ENCODE results near the gene RBFOX1. TPM values are rescaled to one million over a fixed set of nuclear protein-coding genes. Genes with fewer than 3 reads are reported as not detected.

RBFOX1 gene
- total and polyA plus RNA-seq, 5 experiments from 2014 or later: not detected

GRCh38 chr16:7381671-7382070 lies 49.0 kb downstream of the RBFOX1 start:
- H3K4me1 Mint-ChIP-seq: no peaks in the 10 kb centered on the region
- POLR2A ChIA-PET: no interaction called here
- H3K4me3 Mint-ChIP-seq: no peak overlapping the region
- DNase-seq (no peak), ATAC-seq (no peak)
- peaks cover 0 to 7% (median 0%) of the 10 kb centered on the region in 3 donors for H3K36me3 Mint-ChIP-seq
- H3K27ac Mint-ChIP-seq: no peak overlapping the region
- H3K9me3 Mint-ChIP-seq: peaks cover 3 to 42% (median 8%) of the 10 kb centered on the region in 9 donors
- no peaks in the 10 kb centered on the region for H3K27me3 Mint-ChIP-seq

- Mint-ChIP-seq H3K4me3 (no peak overlapping the region), H3K9me3 (peaks cover 6 to 34% (median 8%) of the 10 kb centered on the region in 9 donors), H3K27ac (no peak overlapping the region), H3K4me1 (no peaks in the 10 kb centered on the region), H3K36me3 (peaks cover 0 to 7% (median 0%) of the 10 kb centered on the region in 3 donors), H3K27me3 (no peaks in the 10 kb centered on the region)
- ATAC-seq (no peak), DNase-seq (no peak)
- POLR2A ChIA-PET: no interaction called here
Observed at GRCh38 chr16:7382521-7382920, 49.9 kb downstream of the RBFOX1 start.

DNA sequence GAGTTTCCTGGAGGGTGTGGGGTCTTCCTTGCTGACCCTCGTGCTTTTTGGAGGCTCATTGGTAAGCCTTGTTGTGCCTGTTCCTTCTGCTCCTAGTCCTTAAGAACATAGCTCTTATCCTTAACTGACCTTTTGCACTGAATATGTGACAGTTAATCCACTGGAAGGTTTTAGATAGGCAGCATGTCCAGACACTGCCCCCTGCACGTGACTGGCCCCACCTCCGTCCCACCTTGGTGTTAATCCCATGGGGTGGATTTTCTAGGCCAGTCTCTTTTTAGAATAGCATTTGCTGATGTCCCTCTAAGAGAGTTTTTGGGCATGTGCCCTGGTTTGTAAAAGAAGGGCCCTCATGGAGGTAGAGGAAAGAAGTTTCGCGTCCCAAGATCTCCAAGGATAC lies 58.3 kb downstream of the RBFOX1 start:
- peaks cover 0 to 6% (median 0%) of the 10 kb centered on the region in 3 donors for H3K36me3 Mint-ChIP-seq
- no peak overlapping the region for H3K4me3 Mint-ChIP-seq
- no peak for ATAC-seq
- no peaks in the 10 kb centered on the region for H3K27me3 Mint-ChIP-seq
- no peaks in the 10 kb centered on the region for H3K4me1 Mint-ChIP-seq
- POLR2A ChIA-PET: no interaction called here
- no peak for DNase-seq
- H3K9me3 Mint-ChIP-seq: peaks cover 2 to 25% (median 15%) of the 10 kb centered on the region in 9 donors
- H3K27ac Mint-ChIP-seq: no peak overlapping the region

GRCh38 chr16:7391694-7392093 lies 59.0 kb downstream of the RBFOX1 start:
- no peak for DNase-seq
- POLR2A ChIA-PET: no interaction called here
- H3K9me3 Mint-ChIP-seq: peaks cover 2 to 22% (median 12%) of the 10 kb centered on the region in 9 donors
- no peak overlapping the region for H3K4me3 Mint-ChIP-seq
- H3K27ac Mint-ChIP-seq: no peak overlapping the region
- no peaks in the 10 kb centered on the region for H3K27me3 Mint-ChIP-seq
- H3K36me3 Mint-ChIP-seq: peaks cover 0 to 6% (median 0%) of the 10 kb centered on the region in 3 donors
- no peaks in the 10 kb centered on the region for H3K4me1 Mint-ChIP-seq
- no peak for ATAC-seq

- Mint-ChIP-seq H3K9me3 (peaks cover 2 to 20% (median 11%) of the 10 kb centered on the region in 9 donors), H3K27ac (no peak overlapping the region), H3K4me1 (no peaks in the 10 kb centered on the region), H3K36me3 (peaks cover 0 to 6% (median 0%) of the 10 kb centered on the region in 3 donors), H3K27me3 (no peaks in the 10 kb centered on the region), H3K4me3 (no peak overlapping the region)
- ATAC-seq (no peak), DNase-seq (no peak)
- POLR2A ChIA-PET: no interaction called here
Observed at GRCh38 chr16:7392206-7392605, 59.6 kb downstream of the RBFOX1 start.

DNA sequence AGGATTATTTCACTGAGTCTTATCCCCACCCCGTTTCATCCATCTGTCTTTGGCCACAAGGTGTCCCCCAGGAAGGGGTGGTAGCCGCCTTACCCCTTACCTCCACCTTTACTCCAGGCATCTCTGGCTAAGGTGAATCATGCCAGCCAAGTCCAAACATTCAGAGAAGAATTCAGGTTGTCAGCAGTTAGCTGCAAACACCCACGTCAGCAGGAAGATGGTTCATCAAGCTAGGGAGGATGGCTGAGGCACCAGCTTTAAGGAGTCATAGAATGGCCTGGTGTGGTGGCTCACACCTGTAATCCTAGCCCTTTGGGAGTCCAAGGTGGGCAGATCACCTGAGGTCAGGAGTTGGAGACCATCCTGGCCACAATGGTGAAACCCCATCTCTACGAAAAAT lies 61.0 kb downstream of the RBFOX1 start:
- POLR2A ChIA-PET: no interaction called here

DNA sequence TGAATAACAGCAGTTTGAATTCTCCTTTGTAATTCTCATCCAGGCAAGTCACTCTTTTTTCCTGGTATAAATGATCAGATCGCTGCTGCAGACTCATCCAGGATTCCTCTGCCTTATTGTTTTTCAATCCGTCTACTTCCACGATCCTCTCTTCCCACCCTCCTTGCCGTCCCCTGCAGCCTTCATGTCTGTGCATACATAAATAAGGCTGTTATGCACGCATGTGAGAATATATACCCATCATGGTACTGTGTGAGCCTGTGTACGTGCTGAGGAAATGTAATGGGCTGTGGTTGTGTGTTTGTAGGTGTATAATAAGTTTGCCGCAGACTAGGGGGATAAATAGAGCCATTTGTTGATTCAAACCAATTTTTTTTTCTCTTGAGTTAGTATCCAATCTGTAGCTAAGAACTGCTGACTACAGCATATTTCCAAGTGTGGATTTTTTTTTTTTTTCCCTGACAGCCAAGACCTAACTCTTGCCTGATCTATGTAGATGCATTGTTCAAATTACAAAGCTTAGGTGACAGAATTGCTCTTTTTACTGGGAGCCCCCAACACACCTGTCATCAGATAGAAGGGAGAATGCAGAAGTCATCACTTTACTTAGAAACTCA lies 62.2 kb downstream of the RBFOX1 start:
- Mint-ChIP-seq H3K9me3 (peaks cover under 1 to 17% (median 11%) of the 10 kb centered on the region in 9 donors), H3K36me3 (no peaks in the 10 kb centered on the region), H3K27ac (no peak overlapping the region), H3K27me3 (no peaks in the 10 kb centered on the region), H3K4me3 (no peak overlapping the region), H3K4me1 (no peaks in the 10 kb centered on the region)
- DNase-seq (no peak), ATAC-seq (no peak)
- POLR2A ChIA-PET: no interaction called here

More for the DNA sequence above, 61.0 kb downstream of the RBFOX1 start:
- H3K36me3 Mint-ChIP-seq: peaks cover 0 to under 1% (median 0%) of the 10 kb centered on the region in 3 donors
- DNase-seq: no peak
- H3K9me3 Mint-ChIP-seq: peaks cover 2 to 18% (median 13%) of the 10 kb centered on the region in 9 donors
- H3K27me3 Mint-ChIP-seq: no peaks in the 10 kb centered on the region
- ATAC-seq: no peak
- H3K4me3 Mint-ChIP-seq: no peak overlapping the region
- H3K27ac Mint-ChIP-seq: no peak overlapping the region
- no peaks in the 10 kb centered on the region for H3K4me1 Mint-ChIP-seq

GRCh38 chr16:7397901-7398300 lies 65.3 kb downstream of the RBFOX1 start:
- no peak for DNase-seq
- Mint-ChIP-seq H3K27me3 (no peaks in the 10 kb centered on the region), H3K27ac (no peak overlapping the region), H3K4me1 (no peaks in the 10 kb centered on the region), H3K4me3 (no peak overlapping the region), H3K36me3 (no peaks in the 10 kb centered on the region), H3K9me3 (peaks cover 0 to 9% (median 5%) of the 10 kb centered on the region in 9 donors)
- POLR2A ChIA-PET: no interaction called here
- ATAC-seq: no peak

- Mint-ChIP-seq H3K9me3 (peaks cover 0 to 9% (median 5%) of the 10 kb centered on the region in 9 donors), H3K4me3 (no peak overlapping the region), H3K4me1 (no peaks in the 10 kb centered on the region), H3K27me3 (no peaks in the 10 kb centered on the region), H3K36me3 (no peaks in the 10 kb centered on the region), H3K27ac (no peak overlapping the region)
- no peak for ATAC-seq
- DNase-seq: no peak
- POLR2A ChIA-PET: no interaction called here
Observed at GRCh38 chr16:7398536-7398935, 65.9 kb downstream of the RBFOX1 start.

- Mint-ChIP-seq H3K36me3 (no peaks in the 10 kb centered on the region), H3K27me3 (no peaks in the 10 kb centered on the region), H3K4me1 (no peaks in the 10 kb centered on the region), H3K9me3 (peaks cover 0 to 9% (median 5%) of the 10 kb centered on the region in 9 donors), H3K27ac (no peak overlapping the region), H3K4me3 (no peak overlapping the region)
- DNase-seq (no peak), ATAC-seq (no peak)
- POLR2A ChIA-PET: no interaction called here
Observed at GRCh38 chr16:7399296-7399695, 66.7 kb downstream of the RBFOX1 start.

DNA sequence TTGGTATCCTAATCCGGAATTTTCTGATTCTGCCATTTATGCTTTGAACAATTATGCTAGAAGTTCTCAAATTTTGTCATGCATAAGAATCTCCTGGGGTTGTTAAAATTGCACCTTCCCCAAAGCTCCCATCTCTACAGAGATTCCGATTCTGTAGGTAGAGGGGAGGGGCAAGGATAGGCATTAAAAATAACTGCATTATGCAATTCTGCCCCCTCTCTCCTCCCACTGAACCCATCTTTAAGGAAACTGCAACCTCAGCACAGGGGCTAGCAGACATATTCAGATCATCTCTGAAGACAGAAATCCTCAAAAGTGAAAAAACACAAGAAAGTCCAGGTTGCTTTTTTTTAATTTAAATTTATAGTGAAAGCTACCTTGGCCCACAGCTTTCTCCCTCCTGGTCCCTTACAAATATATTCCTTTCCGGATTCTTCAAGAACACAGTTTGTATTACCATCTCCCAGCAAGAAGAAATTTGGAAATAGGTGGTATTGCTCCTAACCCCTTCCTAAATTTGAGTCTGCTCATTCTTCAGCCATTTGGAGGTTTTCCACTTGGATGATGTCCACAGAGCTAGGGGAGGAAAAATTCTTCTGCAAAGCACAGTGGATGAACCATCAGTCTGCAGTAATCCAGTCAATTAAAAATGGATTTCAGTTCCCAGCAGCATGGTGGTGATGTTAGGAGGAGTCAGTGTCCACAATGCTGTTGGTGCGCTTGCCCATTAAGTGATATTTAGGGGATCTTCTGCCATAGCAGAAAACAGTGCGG lies 67.7 kb downstream of the RBFOX1 start:
- POLR2A ChIA-PET: no interaction called here
- Mint-ChIP-seq H3K27me3 (no peaks in the 10 kb centered on the region), H3K4me3 (no peak overlapping the region), H3K9me3 (peaks cover 0 to 7% (median 3%) of the 10 kb centered on the region in 9 donors), H3K27ac (no peak overlapping the region), H3K4me1 (no peaks in the 10 kb centered on the region), H3K36me3 (no peaks in the 10 kb centered on the region)
- ATAC-seq (no peak), DNase-seq (no peak)

- Mint-ChIP-seq H3K9me3 (peaks cover 2 to 11% (median 6%) of the 10 kb centered on the region in 9 donors), H3K27me3 (peaks cover 0 to 4% (median 0%) of the 10 kb centered on the region in 5 donors), H3K36me3 (no peaks in the 10 kb centered on the region), H3K4me3 (no peak overlapping the region), H3K27ac (no peak overlapping the region), H3K4me1 (no peaks in the 10 kb centered on the region)
- no peak for DNase-seq
- no peak for ATAC-seq
- POLR2A ChIA-PET: no interaction called here
Observed at GRCh38 chr16:7404217-7404616, 71.6 kb downstream of the RBFOX1 start.

- H3K27me3 Mint-ChIP-seq: peaks cover 0 to 4% (median 0%) of the 10 kb centered on the region in 5 donors
- DNase-seq (no peak), ATAC-seq (no peak)
- POLR2A ChIA-PET: no interaction called here
- no peaks in the 10 kb centered on the region for H3K4me1 Mint-ChIP-seq
- H3K4me3 Mint-ChIP-seq: no peak overlapping the region
- peaks cover 0 to 16% (median 7%) of the 10 kb centered on the region in 9 donors for H3K9me3 Mint-ChIP-seq
- no peak overlapping the region for H3K27ac Mint-ChIP-seq
- no peaks in the 10 kb centered on the region for H3K36me3 Mint-ChIP-seq
Observed at GRCh38 chr16:7405166-7405565, 72.5 kb downstream of the RBFOX1 start.
